GM21723 (cell line): ENCODE measurements around the gene CEP70.
"Not testable (repeated sequence)": the region's sequence is repeated elsewhere in the genome, so short reads cannot be mapped to it uniquely, and the experiment has no call there.

Experiments
- ATAC-seq: cut with Tn5 transposase; IDR thresholded peaks from one replicate; pipeline ENCODE4 v1.9.1; 2021; ENCODE audit warnings: mild to moderate bottlenecking, moderate library complexity; ENCODE audit not compliant: unreplicated experiment

The CEP70 gene

GRCh38 chr3:138455801-138456716, 138.0 kb downstream of the CEP70 start:
- ATAC-seq: no peak

- ATAC-seq: not testable (repeated sequence)
These were observed 140.1 kb downstream of the CEP70 start for GRCh38 chr3:138453940-138454339.

- no peak for ATAC-seq
These were observed 141.6 kb downstream of the CEP70 start for GRCh38 chr3:138452436-138452835.

GRCh38 chr3:138451595-138452162, 142.4 kb downstream of the CEP70 start:
- no peak for ATAC-seq

GRCh38 chr3:138450704-138451424, 143.2 kb downstream of the CEP70 start:
- ATAC-seq: no peak

GRCh38 chr3:138450181-138450580, 143.9 kb downstream of the CEP70 start:
- ATAC-seq: no peak

GRCh38 chr3:138449490-138449889, 144.6 kb downstream of the CEP70 start:
- no peak for ATAC-seq

GRCh38 chr3:138448631-138449030, 145.4 kb downstream of the CEP70 start:
- ATAC-seq: no peak

GRCh38 chr3:138445654-138446053, 148.4 kb downstream of the CEP70 start:
- ATAC-seq: no peak

- no peak for ATAC-seq
These were observed 148.8 kb downstream of the CEP70 start for GRCh38 chr3:138445236-138445635.
